MCF 10A (cell line): Measurements from ENCODE around the gene BAAT. TPM values are rescaled to one million over a fixed set of nuclear protein-coding genes. Genes with fewer than 3 reads are reported as not detected.
A peak's percentile ranks its signal among the peaks of the same experiment; 100 is the strongest.

ENCODE experiments used
- BruUV-seq: library from RNA; stranded (reverse); fragments of 400-500 nt; replicated peaks from 2 replicates; lab custom pipeline; 2021; lab: Mats Ljungman, UMichigan
- CTCF ChIA-PET: fragments of 300-600 bp; sonication (Branson Sonifier 250); formaldehyde crosslinking; extraction: SDS; loops from one replicate; lab custom pipeline; 2021; ENCODE audit warnings: antibody characterized with exemption, inconsistent platforms; lab: Yijun Ruan, JAX
- POLR2A ChIA-PET: fragments of 300-600, 350-650 bp; sonication (Branson Sonifier 250); formaldehyde crosslinking; extraction: SDS; loops from one replicate; lab custom pipeline; 2020; ENCODE audit warnings: antibody characterized with exemption, inconsistent platforms; lab: Yijun Ruan, JAX
- DNase-seq: peaks from one replicate; pipeline ENCODE4 v3.0.0-alpha.2; 2018; ENCODE audit not compliant: unreplicated experiment
- H3K27ac Mint-ChIP-seq: one replicate; pipeline ENCODE4 v1.8.0; 2022; ENCODE audit warnings: mild to moderate bottlenecking, low read depth, mixed read lengths; ENCODE audit not compliant: unreplicated experiment
- H3K27me3 Mint-ChIP-seq: one replicate; pipeline ENCODE4 v1.8.0; 2022; ENCODE audit warnings: mixed read lengths; ENCODE audit not compliant: insufficient read depth, unreplicated experiment
- H3K36me3 Mint-ChIP-seq: one replicate; pipeline ENCODE4 v1.8.0; 2022; ENCODE audit warnings: mild to moderate bottlenecking, moderate library complexity, mixed read lengths; ENCODE audit not compliant: insufficient read depth, unreplicated experiment
- H3K4me1 Mint-ChIP-seq: one replicate; pipeline ENCODE4 v1.8.0; 2022; ENCODE audit warnings: mixed read lengths; ENCODE audit not compliant: insufficient read depth, unreplicated experiment
- H3K4me3 Mint-ChIP-seq: one replicate; pipeline ENCODE4 v1.8.0; 2022; ENCODE audit warnings: mild to moderate bottlenecking, moderate library complexity, mixed read lengths; ENCODE audit not compliant: unreplicated experiment
- H3K9me3 Mint-ChIP-seq: one replicate; pipeline ENCODE4 v1.8.0; 2022; ENCODE audit warnings: mixed read lengths; ENCODE audit not compliant: unreplicated experiment
- CTCF ChIP-seq: fragments of 200-600 bp; IDR thresholded peaks from one replicate; pipeline ENCODE4 v1.8.0; 2022; ENCODE audit warnings: antibody characterized with exemption, mild to moderate bottlenecking; ENCODE audit not compliant: unreplicated experiment
- intact Hi-C: fragments of 100-400 bp; cut with micrococcal nuclease; formaldehyde crosslinking; loops from 2 replicates; pipeline ENCODE4 v1.14.1; 2022
- total RNA-seq: library from RNA; stranded (reverse); gene quantifications from 2 replicates; pipeline ENCODE4 v1.2.3, GENCODE V29; 2022

The BAAT gene
- total RNA-seq, 1 experiment from 2014 or later = 0.14 TPM

GRCh38 chr9:101354143-101354764 is 30.6 kb downstream of the BAAT start:
- Mint-ChIP-seq H3K4me3 (no peak overlapping the region), H3K27ac (no peak overlapping the region)
- DNase-seq = peak; percentile 5

GRCh38 chr9:101353683-101354082 is 31.1 kb downstream of the BAAT start:
- no peaks in the 10 kb centered on the region for H3K36me3 Mint-ChIP-seq
- intact Hi-C loops = no loop called here
- TF ChIP-seq CTCF = no peak
- no peaks in the 10 kb centered on the region for H3K9me3 Mint-ChIP-seq
- POLR2A ChIA-PET = interaction anchor here (0.6 kb wide), 1 partner anchor 13 kb away, joined by 4 read pairs; no protein-coding TSS in a partner anchor
- H3K27ac Mint-ChIP-seq = no peak overlapping the region
- no peak overlapping the region for H3K4me3 Mint-ChIP-seq
- H3K4me1 Mint-ChIP-seq = no peaks in the 10 kb centered on the region
- peaks cover 3% of the 10 kb centered on the region for H3K27me3 Mint-ChIP-seq
- no peak for DNase-seq
- BruUV-seq = no TSS peak
- CTCF ChIA-PET = interaction anchor here (1.0 kb wide), 1 partner anchor 34 kb away, joined by 3 read pairs; no protein-coding TSS in a partner anchor

More at GRCh38 chr9:101354143-101354764, 30.6 kb downstream of the BAAT start:
- H3K4me1 Mint-ChIP-seq = no peaks in the 10 kb centered on the region
- H3K36me3 Mint-ChIP-seq = no peaks in the 10 kb centered on the region
- no peak for TF ChIP-seq CTCF
- no TSS peak for BruUV-seq
- ChIA-PET POLR2A (interaction anchor here (0.6 kb wide), 1 partner anchor 13 kb away, joined by 4 read pairs; no protein-coding TSS in a partner anchor), CTCF (interaction anchor here (1.0 kb wide), 1 partner anchor 33 kb away, joined by 3 read pairs; no protein-coding TSS in a partner anchor)
- H3K27me3 Mint-ChIP-seq = no peaks in the 10 kb centered on the region
- intact Hi-C loops = no loop called here
- H3K9me3 Mint-ChIP-seq = no peaks in the 10 kb centered on the region

- no peaks in the 10 kb centered on the region for H3K4me1 Mint-ChIP-seq
- intact Hi-C loops = no loop called here
- H3K4me3 Mint-ChIP-seq = no peak overlapping the region
- ChIA-PET POLR2A (no interaction called here), CTCF (no interaction called here)
- no peaks in the 10 kb centered on the region for H3K36me3 Mint-ChIP-seq
- no peak for DNase-seq
- no peaks in the 10 kb centered on the region for H3K9me3 Mint-ChIP-seq
- H3K27ac Mint-ChIP-seq = no peak overlapping the region
- no TSS peak for BruUV-seq
- peaks cover 10% of the 10 kb centered on the region for H3K27me3 Mint-ChIP-seq
- TF ChIP-seq CTCF = no peak
Observed at GRCh38 chr9:101352892-101353463, 31.8 kb downstream of the BAAT start.

GRCh38 chr9:101350285-101350684 is 34.5 kb downstream of the BAAT start:
- TF ChIP-seq CTCF = no peak
- H3K27ac Mint-ChIP-seq = no peak overlapping the region

More at GRCh38 chr9:101350285-101350684, 34.5 kb downstream of the BAAT start:
- CTCF ChIA-PET = interaction anchor here (0.5 kb wide), 1 partner anchor 46 kb away, joined by 3 read pairs; no protein-coding TSS in a partner anchor
- Mint-ChIP-seq H3K4me3 (no peak overlapping the region), H3K4me1 (no peaks in the 10 kb centered on the region), H3K9me3 (no peaks in the 10 kb centered on the region), H3K36me3 (no peaks in the 10 kb centered on the region), H3K27me3 (peaks cover 35% of the 10 kb centered on the region)
- POLR2A ChIA-PET = no interaction called here
- no peak for DNase-seq
- BruUV-seq = no TSS peak
- intact Hi-C loops = no loop called here
